HEK293T (cell line): ENCODE results near the gene KDM2A.

Experiments used
- BHLHE40 ChIP-seq: fragments of 450-650 bp; IDR thresholded peaks from 2 replicates; pipeline ENCODE4 v1.6.1; 2016; ENCODE audit warnings: mild to moderate bottlenecking, moderate library complexity, borderline replicate concordance
- CTBP1 ChIP-seq: fragments of 450-650 bp; IDR thresholded peaks from 2 replicates; pipeline ENCODE4 v1.6.1; 2016; ENCODE audit warnings: borderline replicate concordance
- ELF4 ChIP-seq: fragments of 450-650 bp; IDR thresholded peaks from 2 replicates; pipeline ENCODE4 v1.6.1; 2017; ENCODE audit warnings: antibody characterized with exemption
- FOXK2 ChIP-seq: fragments of 450-650 bp; IDR thresholded peaks from 2 replicates; pipeline ENCODE4 v1.6.1; 2016; ENCODE audit warnings: mild to moderate bottlenecking
- FOXM1 ChIP-seq: fragments of 450-650 bp; IDR thresholded peaks from 2 replicates; pipeline ENCODE4 v1.6.1; 2017; ENCODE audit warnings: mild to moderate bottlenecking, borderline replicate concordance
- LEF1 ChIP-seq: fragments of 450-650 bp; IDR thresholded peaks from 2 replicates; pipeline ENCODE4 v1.6.1; 2017; ENCODE audit warnings: mild to moderate bottlenecking, borderline replicate concordance
- SP1 ChIP-seq: fragments of 450-650 bp; IDR thresholded peaks from 2 replicates; pipeline ENCODE4 v1.6.1; 2017

DNA sequence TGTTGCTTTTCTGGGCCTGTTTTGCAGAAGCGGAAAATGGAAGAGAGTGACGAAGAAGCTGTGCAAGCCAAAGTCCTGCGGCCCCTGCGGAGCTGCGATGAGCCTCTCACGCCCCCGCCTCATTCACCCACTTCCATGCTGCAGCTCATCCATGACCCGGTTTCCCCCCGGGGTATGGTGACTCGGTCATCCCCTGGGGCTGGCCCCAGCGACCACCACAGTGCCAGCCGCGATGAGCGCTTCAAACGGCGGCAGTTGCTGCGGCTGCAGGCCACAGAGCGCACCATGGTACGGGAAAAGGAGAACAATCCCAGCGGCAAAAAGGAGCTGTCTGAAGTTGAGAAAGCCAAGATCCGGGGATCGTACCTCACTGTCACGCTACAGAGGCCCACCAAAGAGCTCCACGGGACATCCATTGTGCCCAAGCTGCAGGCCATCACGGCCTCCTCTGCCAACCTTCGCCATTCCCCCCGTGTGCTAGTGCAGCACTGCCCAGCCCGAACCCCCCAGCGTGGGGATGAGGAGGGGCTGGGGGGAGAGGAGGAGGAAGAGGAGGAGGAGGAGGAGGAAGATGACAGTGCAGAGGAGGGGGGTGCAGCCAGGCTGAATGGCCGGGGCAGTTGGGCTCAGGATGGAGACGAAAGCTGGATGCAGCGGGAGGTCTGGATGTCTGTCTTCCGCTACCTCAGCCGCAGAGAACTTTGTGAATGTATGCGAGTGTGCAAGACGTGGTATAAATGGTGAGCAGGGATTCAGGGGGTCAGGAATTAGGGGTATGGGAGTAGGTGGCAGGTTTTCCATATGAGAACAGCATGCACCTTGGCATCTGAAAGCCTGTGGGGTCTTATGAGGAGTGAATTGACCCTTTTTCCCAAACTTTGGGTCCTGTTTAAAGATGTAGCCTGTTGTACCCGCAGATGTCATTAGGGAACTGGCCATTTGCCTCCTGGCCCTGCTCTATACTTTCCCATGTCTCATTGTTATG lies 131.3 kb downstream of the KDM2A start:
- TF ChIP-seq CTBP1: no peak
- TF ChIP-seq ELF4: no peak
- no peak for TF ChIP-seq LEF1
- no peak for TF ChIP-seq FOXK2
- TF ChIP-seq SP1: no peak
- TF ChIP-seq FOXM1: no peak
- TF ChIP-seq BHLHE40: no peak
